MM.1S (cell line): ENCODE measurements around the gene MLLT10.

ENCODE experiments used
- DNase-seq: peaks from one replicate; pipeline ENCODE4 v3.0.0-alpha.2; 2015
- H2AFZ ChIP-seq: fragments of 300-600 bp; sonication (generic); 2 replicates; pipeline ENCODE4 v1.6.0; 2016; ENCODE audit warnings: antibody characterized with exemption, low read length
- H3F3A ChIP-seq: fragments of 300-600 bp; sonication (generic); 2 replicates; pipeline ENCODE4 v1.6.1; 2016; ENCODE audit warnings: mild to moderate bottlenecking, antibody characterized with exemption, low read length, moderate library complexity, mixed read lengths; ENCODE audit not compliant: insufficient read depth
- H3K27ac ChIP-seq: fragments of 300-600 bp; sonication (generic); 2 replicates; pipeline ENCODE4 v1.5.1; 2016; ENCODE audit warnings: mild to moderate bottlenecking, low read length
- H3K27me3 ChIP-seq: fragments of 300-600 bp; sonication (generic); replicated peaks from 2 replicates; pipeline ENCODE4 v1.6.0; 2016; ENCODE audit warnings: low read length; ENCODE audit not compliant: insufficient read depth
- H3K36me3 ChIP-seq: fragments of 300-600 bp; sonication (generic); replicated peaks from 2 replicates; pipeline ENCODE4 v1.6.1; 2016; ENCODE audit warnings: mild to moderate bottlenecking, low read length, mixed read lengths; ENCODE audit not compliant: insufficient read depth
- H3K4me1 ChIP-seq: fragments of 300-600 bp; sonication (generic); 2 replicates; pipeline ENCODE4 v1.6.1; 2016; ENCODE audit warnings: low read length, mixed read lengths
- H3K4me2 ChIP-seq: fragments of 300-600 bp; sonication (generic); 2 replicates; pipeline ENCODE4 v1.6.0; 2016; ENCODE audit warnings: low read depth, low read length
- H3K4me3 ChIP-seq: fragments of 300-600 bp; sonication (generic); 2 replicates; pipeline ENCODE4 v1.5.1; 2016; ENCODE audit warnings: low read length, mixed read lengths
- H3K79me2 ChIP-seq: fragments of 300-600 bp; sonication (generic); 2 replicates; pipeline ENCODE4 v1.6.1; 2016; ENCODE audit warnings: mixed run types, low read length, mixed read lengths
- H3K9ac ChIP-seq: fragments of 300-600 bp; sonication (generic); 2 replicates; pipeline ENCODE4 v1.6.1; 2016; ENCODE audit warnings: low read length, mixed read lengths
- H3K9me2 ChIP-seq: fragments of 300-600 bp; sonication (generic); replicated peaks from 2 replicates; pipeline ENCODE4 v1.6.1; 2016; ENCODE audit warnings: mild to moderate bottlenecking, low read length, mixed read lengths; ENCODE audit not compliant: insufficient read depth
- H3K9me3 ChIP-seq: fragments of 300-600 bp; sonication (generic); replicated peaks from 2 replicates; pipeline ENCODE4 v1.6.1; 2016; ENCODE audit warnings: mild to moderate bottlenecking, low read length, mixed read lengths; ENCODE audit not compliant: insufficient read depth
- H4K20me1 ChIP-seq: fragments of 300-600 bp; sonication (generic); 2 replicates; pipeline ENCODE4 v1.6.1; 2016; ENCODE audit warnings: mild to moderate bottlenecking, low read length, moderate library complexity, mixed read lengths; ENCODE audit not compliant: insufficient read depth
- CTCF ChIP-seq: fragments of 300-600 bp; sonication (generic); IDR thresholded peaks from 2 replicates; pipeline ENCODE4 v1.5.1; 2016; ENCODE audit warnings: antibody characterized with exemption, low read length, mixed read lengths
- EZH2 ChIP-seq: fragments of 300-600 bp; sonication (generic); optimal IDR thresholded peaks from 2 replicates; pipeline ENCODE3; 2017; ENCODE audit warnings: low read depth, mild to moderate bottlenecking, antibody characterized with exemption, low read length, mixed read lengths
- EZH2phosphoT487 ChIP-seq: fragments of 300-600 bp; sonication (generic); IDR thresholded peaks from 2 replicates; pipeline ENCODE4 v1.6.1; 2018; ENCODE audit warnings: antibody characterized with exemption, low read length

Gene MLLT10

DNA sequence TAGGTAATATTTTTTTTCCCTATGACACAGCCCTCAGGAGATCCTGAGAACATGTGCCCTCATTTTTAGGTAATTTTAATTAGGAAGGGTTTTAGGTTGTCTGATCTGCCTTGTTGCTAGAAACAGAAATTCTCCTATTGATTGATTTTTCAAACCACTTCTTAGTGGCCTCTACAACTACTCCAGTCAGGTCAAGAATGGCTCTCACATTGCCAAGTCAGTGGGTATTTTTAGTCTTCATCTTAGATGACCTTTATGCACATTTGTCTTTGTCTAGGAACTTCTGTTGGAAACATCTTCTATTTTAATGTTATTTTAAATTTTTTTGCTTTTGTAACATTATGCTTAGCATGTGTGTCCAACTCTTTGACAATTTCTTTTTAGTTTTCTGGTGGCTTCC, 162.3 kb downstream of the MLLT10 start:
- Histone ChIP-seq H3K9me3 (no peaks in the 10 kb centered on the region), H3K4me3 (no peak overlapping the region), H3K27me3 (no peaks in the 10 kb centered on the region), H3F3A (no peaks in the 10 kb centered on the region), H3K79me2 (0 out of 2 replicates have a peak, but pooled peaks cover 5% of the 10 kb centered on the region), H3K9ac (no peak overlapping the region), H3K27ac (no peak overlapping the region), H3K9me2 (no peaks in the 10 kb centered on the region), H3K4me2 (no peak overlapping the region), H2AFZ (no peak overlapping the region), H3K4me1 (no peaks in the 10 kb centered on the region), H3K36me3 (no peaks in the 10 kb centered on the region), H4K20me1 (no peaks in the 10 kb centered on the region)
- DNase-seq, result no peak
- no peak for TF ChIP-seq CTCF
- TF ChIP-seq EZH2phosphoT487, result no peak
- no peak for TF ChIP-seq EZH2

DNA sequence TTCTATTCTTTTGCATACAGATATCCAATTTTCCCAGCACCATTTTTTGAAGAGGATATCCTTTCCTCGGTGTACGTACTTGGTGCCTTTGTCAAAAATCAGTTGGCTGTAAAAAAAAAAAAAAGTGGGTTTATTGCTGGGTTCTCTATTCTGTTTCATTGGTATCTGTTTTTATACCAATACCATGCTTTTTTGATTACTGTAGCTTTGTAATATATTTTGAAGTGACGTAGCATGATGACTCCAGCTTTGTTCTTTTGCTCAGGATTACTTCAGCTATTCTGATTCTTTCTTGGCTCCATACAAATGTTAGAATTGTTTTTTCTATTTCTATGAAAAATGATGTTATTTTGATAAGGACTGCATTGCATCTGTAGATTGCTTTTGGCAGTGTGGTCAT, 165.5 kb downstream of the MLLT10 start:
- H3K9me3 ChIP-seq, result no peaks in the 10 kb centered on the region
- no peaks in the 10 kb centered on the region for H3K9me2 ChIP-seq
- TF ChIP-seq CTCF, result no peak
- TF ChIP-seq EZH2, result no peak
- no peak for TF ChIP-seq EZH2phosphoT487
- H3K36me3 ChIP-seq, result no peaks in the 10 kb centered on the region
- H2AFZ ChIP-seq, result no peak overlapping the region
- 0 out of 2 replicates have a peak, but pooled peaks cover 10% of the 10 kb centered on the region for H3F3A ChIP-seq
- no peak overlapping the region for H3K4me3 ChIP-seq
- H4K20me1 ChIP-seq, result peaks cover 7% of the 10 kb centered on the region; the same call in 1 of the 2 replicates
- H3K79me2 ChIP-seq, result peaks cover 17% of the 10 kb centered on the region
- H3K27me3 ChIP-seq, result no peaks in the 10 kb centered on the region
- no peak overlapping the region for H3K9ac ChIP-seq
- no peak overlapping the region for H3K27ac ChIP-seq
- DNase-seq, result no peak
- peaks cover 12% of the 10 kb centered on the region for H3K4me1 ChIP-seq
- no peak overlapping the region for H3K4me2 ChIP-seq

- no peaks in the 10 kb centered on the region for H3K9me2 ChIP-seq
- H2AFZ ChIP-seq, result no peak overlapping the region
- 0 out of 2 replicates have a peak, but pooled peaks cover 10% of the 10 kb centered on the region for H3F3A ChIP-seq
- TF ChIP-seq EZH2phosphoT487 (no peak), EZH2 (no peak), CTCF (no peak)
- no peaks in the 10 kb centered on the region for H3K36me3 ChIP-seq
- H3K4me1 ChIP-seq, result peaks cover 12% of the 10 kb centered on the region
- no peak overlapping the region for H3K9ac ChIP-seq
- no peaks in the 10 kb centered on the region for H3K27me3 ChIP-seq
- H3K4me2 ChIP-seq, result no peak overlapping the region
- H3K4me3 ChIP-seq, result no peak overlapping the region
- H3K27ac ChIP-seq, result no peak overlapping the region
- DNase-seq, result no peak
- peaks cover 13% of the 10 kb centered on the region; the same call in 1 of the 2 replicates for H4K20me1 ChIP-seq
- H3K9me3 ChIP-seq, result no peaks in the 10 kb centered on the region
- H3K79me2 ChIP-seq, result peaks cover 26% of the 10 kb centered on the region
These were observed 166.4 kb downstream of the MLLT10 start for GRCh38 chr10:21700474-21700873.
